DMS 273 (cell line): ENCODE results near the gene RCC2.

Experiments used
- DNase-seq: peaks from one replicate; lab custom pipeline; 2025; ENCODE audit not compliant: unreplicated experiment; lab: John Stamatoyannopoulos, UW

The RCC2 gene

DNA sequence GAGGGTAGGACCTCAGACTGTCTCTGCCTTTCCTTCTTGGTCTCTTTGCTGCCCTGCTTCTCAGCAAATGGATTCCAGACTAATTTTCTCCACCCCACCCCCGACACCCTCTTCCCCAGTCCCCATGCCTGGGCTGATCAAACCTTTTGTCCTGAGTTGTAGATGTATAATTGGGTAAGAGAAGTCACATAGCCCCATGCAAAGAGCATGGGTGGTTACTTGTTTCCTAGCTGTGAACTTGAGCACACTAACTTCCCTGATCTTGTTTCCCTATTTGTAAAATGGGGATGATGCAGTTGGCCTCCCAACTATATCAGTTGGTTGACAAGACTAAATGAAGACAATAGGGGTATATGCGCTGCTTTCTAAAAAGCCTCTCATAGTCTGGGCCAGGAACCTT, 58.3 kb downstream of the RCC2 start:
- no peak for DNase-seq

- peak; percentile 42 for DNase-seq
Observed at GRCh38 chr1:17377325-17377953, 62.0 kb downstream of the RCC2 start.

GRCh38 chr1:17375651-17376050, 63.8 kb downstream of the RCC2 start:
- DNase-seq: no peak

GRCh38 chr1:17372955-17373354, 66.5 kb downstream of the RCC2 start:
- DNase-seq: no peak

DNA sequence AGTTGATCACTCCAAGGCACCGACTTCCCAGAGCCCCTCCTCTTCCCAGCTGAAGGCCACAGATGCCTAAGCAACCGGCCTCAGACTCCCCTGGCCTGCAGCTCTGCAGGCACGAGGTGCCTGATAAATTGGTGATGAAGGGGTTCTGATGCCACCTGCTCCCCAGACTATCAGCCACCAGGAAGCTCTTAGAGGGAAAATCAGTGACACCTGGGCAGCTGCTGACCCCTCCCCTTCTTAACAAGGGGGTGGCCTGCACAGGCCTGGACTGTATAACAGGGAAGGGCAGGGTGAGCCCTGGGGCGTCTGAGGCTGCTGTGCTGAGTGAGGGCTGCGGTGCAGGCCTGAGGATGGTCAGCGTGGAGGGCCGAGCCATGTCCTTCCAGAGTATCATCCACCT, 67.6 kb downstream of the RCC2 start, which contains the start of gene PADI6:
Gene PADI6, plus strand, starts transcription at position 301 of the 400 bp plus-strand sequence. Its CDS starts 50 bp downstream, at position 351.
- DNase-seq: no peak

DNA sequence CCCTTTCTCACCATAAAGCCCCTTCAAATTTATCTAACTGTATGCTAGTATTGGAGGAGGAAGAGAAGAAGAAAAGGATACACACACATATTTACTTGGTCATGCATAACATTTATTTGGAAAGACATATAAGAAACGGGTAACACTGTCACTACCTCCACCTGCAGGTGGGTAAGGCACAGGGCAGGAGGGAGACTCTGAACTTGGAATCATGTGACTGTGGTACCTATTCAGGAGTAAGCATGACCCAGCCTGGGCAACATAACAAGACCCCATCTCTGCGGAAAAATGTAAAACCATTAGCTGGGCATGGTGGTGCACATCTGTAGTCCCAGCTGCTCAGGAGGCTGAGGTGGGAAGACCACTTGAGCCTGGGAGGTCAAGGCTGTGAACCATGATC, 68.9 kb downstream of the RCC2 start:
- peak; percentile 25 for DNase-seq

DNA sequence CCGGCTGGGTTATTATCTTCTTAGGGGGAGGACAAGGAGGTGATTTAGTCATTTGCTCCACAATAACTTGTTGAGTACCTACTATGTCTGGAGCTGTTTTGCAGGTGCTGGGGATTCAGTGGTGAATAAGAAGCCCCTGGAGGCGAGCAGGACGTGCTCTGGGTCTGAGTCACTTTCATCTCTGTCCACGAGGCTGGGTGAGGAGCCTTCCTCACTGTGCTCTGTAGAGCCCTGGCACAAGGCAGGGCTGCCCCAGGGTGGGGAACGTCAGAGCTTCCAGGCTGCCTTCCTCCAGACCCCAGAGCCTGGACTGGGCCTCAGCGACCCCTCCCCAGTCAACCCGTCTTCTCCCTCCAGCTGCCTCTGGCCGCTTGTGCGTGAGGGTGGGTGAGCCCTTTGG, 70.0 kb downstream of the RCC2 start:
- no peak for DNase-seq

DNA sequence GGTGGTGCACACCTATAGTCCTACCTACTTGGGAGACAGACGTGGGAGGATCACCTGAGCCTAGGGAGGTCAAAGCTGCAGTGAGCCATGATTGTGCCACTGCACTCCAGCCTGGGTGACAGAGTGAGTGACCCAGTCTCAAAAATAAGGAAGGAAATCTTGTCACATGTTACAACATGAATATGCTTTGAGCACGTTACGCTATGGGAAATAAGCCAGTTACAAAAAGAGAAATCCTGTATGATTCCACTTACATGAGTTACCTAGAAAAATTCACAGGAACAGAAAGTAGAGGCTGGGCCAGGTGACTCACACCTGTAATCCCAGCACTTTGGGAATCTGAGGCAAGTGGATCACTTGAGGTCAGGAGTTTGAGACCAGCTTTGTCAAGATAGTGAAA, 74.2 kb downstream of the RCC2 start:
- no peak for DNase-seq

DNA sequence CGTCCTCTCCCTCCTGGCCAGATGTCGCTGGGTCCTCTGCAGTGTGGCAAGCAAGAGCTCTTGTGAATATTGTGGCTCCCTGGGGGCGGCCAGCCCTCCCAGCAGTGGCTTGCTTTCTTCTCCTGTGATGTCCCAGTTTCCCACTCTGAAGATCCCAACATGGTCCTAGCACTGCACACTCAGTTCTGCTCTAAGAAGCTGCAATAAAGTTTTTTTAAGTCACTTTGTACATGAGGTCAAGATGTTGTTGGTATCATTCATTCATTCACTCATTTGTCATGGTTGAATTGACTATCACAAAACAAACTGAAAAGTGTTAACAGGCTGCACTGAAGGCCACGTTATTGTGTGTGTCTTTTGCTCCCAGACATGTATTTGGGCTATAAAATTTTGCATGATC, 75.7 kb downstream of the RCC2 start:
- DNase-seq: no peak

GRCh38 chr1:17363351-17363750, 76.1 kb downstream of the RCC2 start:
- DNase-seq: no peak

GRCh38 chr1:17361687-17362086, 77.8 kb downstream of the RCC2 start:
- DNase-seq: no peak

DNA sequence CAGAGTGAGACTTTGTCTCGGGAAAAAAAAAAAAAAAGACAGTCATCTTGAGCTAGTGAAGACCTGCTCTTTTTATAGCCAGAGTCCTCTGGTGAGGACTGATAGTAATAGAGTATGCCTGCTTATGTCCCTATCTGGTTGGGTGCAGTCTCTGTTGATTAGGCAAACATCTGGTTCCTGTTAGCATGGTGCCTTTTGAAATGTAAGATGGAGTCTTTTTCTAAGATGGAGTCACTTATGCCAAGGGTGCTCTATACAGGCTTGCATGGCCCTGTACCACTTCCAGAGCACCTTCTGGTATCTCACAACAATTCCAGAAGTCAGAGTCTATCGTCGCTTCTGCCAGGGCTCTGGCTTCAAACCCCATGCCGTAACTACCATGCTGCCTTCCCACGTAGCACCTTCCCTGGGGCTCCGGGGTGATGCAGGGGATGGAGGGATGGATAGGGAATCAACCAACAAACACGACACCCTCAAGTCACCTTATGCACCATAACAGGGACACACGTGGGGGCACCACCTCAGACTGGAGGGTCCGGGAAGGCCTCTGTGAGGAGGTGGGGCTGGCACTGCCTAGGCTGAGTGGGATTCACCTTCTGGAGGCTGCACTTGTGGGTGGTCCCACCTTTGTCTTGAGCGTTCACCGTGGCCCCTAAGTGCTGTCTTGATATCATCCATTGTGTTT, 79.1 kb downstream of the RCC2 start:
- no peak for DNase-seq

GRCh38 chr1:17359808-17360207, 79.7 kb downstream of the RCC2 start:
- DNase-seq: no peak

DNA sequence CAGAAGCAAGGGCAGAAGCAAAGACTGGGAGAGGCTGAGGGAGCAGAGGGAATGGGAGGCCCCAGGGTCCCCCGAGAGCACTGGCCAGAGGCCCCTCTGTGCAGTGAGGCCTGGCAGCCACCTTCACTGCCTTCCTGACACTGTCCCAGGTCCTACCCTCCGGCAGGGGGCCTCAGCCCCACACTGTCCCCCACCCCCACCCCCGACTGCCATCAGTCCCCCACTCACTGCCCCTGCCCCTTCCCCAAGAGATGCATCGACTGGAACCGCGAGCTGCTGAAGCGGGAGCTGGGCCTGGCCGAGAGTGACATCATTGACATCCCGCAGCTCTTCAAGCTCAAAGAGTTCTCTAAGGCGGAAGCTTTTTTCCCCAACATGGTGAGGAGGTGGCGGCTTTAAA, 80.4 kb downstream of the RCC2 start:
- DNase-seq: no peak

DNA sequence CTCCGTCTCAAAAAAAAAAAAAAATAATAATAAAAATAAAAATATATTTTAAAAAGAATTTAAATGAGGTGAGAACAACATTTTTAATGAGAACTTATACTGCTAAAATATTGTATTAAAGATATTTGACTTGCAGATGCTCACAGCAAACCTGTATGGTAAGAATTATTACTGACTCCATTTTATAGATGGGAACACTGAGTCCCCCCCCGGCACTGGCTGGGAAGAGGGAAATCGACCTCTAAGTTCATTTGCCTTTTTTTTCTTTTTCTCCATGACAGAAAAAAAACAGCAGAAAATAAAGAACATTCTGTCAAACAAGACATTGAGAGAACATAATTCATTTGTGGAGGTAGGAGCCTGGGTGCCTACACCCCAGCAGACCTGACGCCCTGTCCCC, 80.9 kb downstream of the RCC2 start:
- DNase-seq: no peak
